HepG2 (cell line): ENCODE data around the gene MAPK6. TPM values are rescaled to one million over a fixed set of nuclear protein-coding genes. Genes with fewer than 3 reads are reported as not detected.

ENCODE experiments used
- AGO1 ChIP-seq: fragments of 200-400 bp; formaldehyde crosslinking; IDR thresholded peaks from 2 replicates; pipeline ENCODE4 v1.6.1; 2017; ENCODE audit warnings: mild to moderate bottlenecking, low read depth, low read length, moderate library complexity; ENCODE audit not compliant: poor library complexity, severe bottlenecking
- ARID2 ChIP-seq: sonication (generic); formaldehyde crosslinking; IDR thresholded peaks from 2 replicates; pipeline ENCODE4 v1.8.1; 2022; ENCODE audit warnings: mild to moderate bottlenecking, missing genetic modification reagents, borderline replicate concordance
- PRMT3 ChIP-seq: sonication (generic); formaldehyde crosslinking; IDR thresholded peaks from 2 replicates; pipeline ENCODE4 v1.8.1; 2022; ENCODE audit warnings: low read depth, mild to moderate bottlenecking, moderate library complexity, missing genetic modification reagents, borderline replicate concordance
- SMYD3 ChIP-seq: sonication (generic); formaldehyde crosslinking; IDR thresholded peaks from 2 replicates; pipeline ENCODE4 v1.8.1; 2023; ENCODE audit warnings: mild to moderate bottlenecking, missing genetic modification reagents
- YEATS4 ChIP-seq: sonication (generic); formaldehyde crosslinking; IDR thresholded peaks from 2 replicates; pipeline ENCODE4 v1.4.0; 2020; ENCODE audit warnings: missing genetic modification reagents, borderline replicate concordance
- YY1 ChIP-seq: IDR thresholded peaks from 2 replicates; pipeline ENCODE4 v1.6.1; 2011; ENCODE audit warnings: low read length, low read depth, moderate library complexity, mild to moderate bottlenecking; ENCODE audit not compliant: insufficient read depth, insufficient replicate concordance
- ZBTB37 ChIP-seq: sonication (generic); formaldehyde crosslinking; IDR thresholded peaks from 2 replicates; pipeline ENCODE4 v1.4.0; 2020; ENCODE audit warnings: mild to moderate bottlenecking, missing genetic modification reagents
- ZBTB7B ChIP-seq: sonication (generic); formaldehyde crosslinking; IDR thresholded peaks from 2 replicates; pipeline ENCODE4 v1.4.0; 2020; ENCODE audit warnings: missing genetic modification reagents
- ZFP90 ChIP-seq: sonication (generic); formaldehyde crosslinking; IDR thresholded peaks from 2 replicates; pipeline ENCODE4 v1.8.0; 2022; ENCODE audit warnings: missing genetic modification reagents, mild to moderate bottlenecking, inconsistent platforms, borderline replicate concordance
- ZNF205 ChIP-seq: IDR thresholded peaks from 2 replicates; pipeline ENCODE4 v1.6.1; 2018; ENCODE audit warnings: missing biosample characterization, missing genetic modification reagents
- ZNF225 ChIP-seq: sonication (generic); formaldehyde crosslinking; IDR thresholded peaks from 2 replicates; pipeline ENCODE4 v1.4.0; 2020; ENCODE audit warnings: mild to moderate bottlenecking, missing genetic modification reagents
- ZNF292 ChIP-seq: sonication (generic); formaldehyde crosslinking; IDR thresholded peaks from 2 replicates; pipeline ENCODE4 v1.8.1; 2022; ENCODE audit warnings: mild to moderate bottlenecking, low read depth, missing genetic modification reagents, borderline replicate concordance
- ZNF552 ChIP-seq: sonication (generic); formaldehyde crosslinking; IDR thresholded peaks from 2 replicates; pipeline ENCODE4 v1.9.0; 2022; ENCODE audit warnings: missing genetic modification reagents, mild to moderate bottlenecking, borderline replicate concordance
- ZNF7 ChIP-seq: IDR thresholded peaks from 2 replicates; pipeline ENCODE4 v1.6.1; 2016; ENCODE audit warnings: missing biosample characterization, missing genetic modification reagents
- ZNF788 ChIP-seq: sonication (generic); formaldehyde crosslinking; IDR thresholded peaks from 2 replicates; pipeline ENCODE4 v1.5.0; 2020; ENCODE audit warnings: mild to moderate bottlenecking, missing genetic modification reagents, borderline replicate concordance
- ZSCAN9 ChIP-seq: IDR thresholded peaks from 2 replicates; pipeline ENCODE4 v1.6.1; 2016; ENCODE audit warnings: borderline replicate concordance
- ZUFSP ChIP-seq: sonication (generic); formaldehyde crosslinking; IDR thresholded peaks from 2 replicates; pipeline ENCODE4 v1.9.0; 2021; ENCODE audit warnings: missing genetic modification reagents, mild to moderate bottlenecking, borderline replicate concordance
- polyA plus RNA-seq, 8 experiments: library from polyadenylated mRNA; depleted of rRNA in 3 of 8; stranded (reverse) in 7 of 8; unstranded in 1 of 8; fragments of >200 nt; fragmentation: Illumina TruSeq in 4 of 8; extraction: Trizol in 4 of 8; gene quantifications; 2 replicates each; pipeline versions ENCODE4 v1.2.1 to v1.2.3, GENCODE V29; 2011 to 2016; ENCODE audit warnings: low read depth in 4 of 8, missing spikeins in 1 of 8, mixed read lengths in 1 of 8; ENCODE audit not compliant: insufficient read depth in 1 of 8
- total RNA-seq, 5 experiments: library from RNA; depleted of rRNA; stranded (reverse); fragments of >200 nt; fragmentation: Illumina TruSeq; extraction: Trizol; gene quantifications; 2 replicates each; pipeline ENCODE4 v1.2.3, GENCODE V29; 2016; ENCODE audit warnings: low read depth in 1 of 5
- TF ChIP-seq, protein P1 (sequence below): sonication (generic); formaldehyde crosslinking; IDR thresholded peaks from 2 replicates; pipeline ENCODE4 v1.4.0; 2020; ENCODE audit warnings: missing genetic modification reagents
- TF ChIP-seq, protein P2 (sequence below): sonication (generic); formaldehyde crosslinking; IDR thresholded peaks from 2 replicates; pipeline ENCODE4 v1.4.0; 2020; ENCODE audit warnings: mild to moderate bottlenecking, missing genetic modification reagents

MAPK6 gene
- total and polyA plus RNA-seq, 2 of the 13 experiments (the other 11 are each of a cell fraction or from before 2014, with no cell fraction given) = 89.5 to 99.7 TPM

- TF ChIP-seq, protein P1, sequence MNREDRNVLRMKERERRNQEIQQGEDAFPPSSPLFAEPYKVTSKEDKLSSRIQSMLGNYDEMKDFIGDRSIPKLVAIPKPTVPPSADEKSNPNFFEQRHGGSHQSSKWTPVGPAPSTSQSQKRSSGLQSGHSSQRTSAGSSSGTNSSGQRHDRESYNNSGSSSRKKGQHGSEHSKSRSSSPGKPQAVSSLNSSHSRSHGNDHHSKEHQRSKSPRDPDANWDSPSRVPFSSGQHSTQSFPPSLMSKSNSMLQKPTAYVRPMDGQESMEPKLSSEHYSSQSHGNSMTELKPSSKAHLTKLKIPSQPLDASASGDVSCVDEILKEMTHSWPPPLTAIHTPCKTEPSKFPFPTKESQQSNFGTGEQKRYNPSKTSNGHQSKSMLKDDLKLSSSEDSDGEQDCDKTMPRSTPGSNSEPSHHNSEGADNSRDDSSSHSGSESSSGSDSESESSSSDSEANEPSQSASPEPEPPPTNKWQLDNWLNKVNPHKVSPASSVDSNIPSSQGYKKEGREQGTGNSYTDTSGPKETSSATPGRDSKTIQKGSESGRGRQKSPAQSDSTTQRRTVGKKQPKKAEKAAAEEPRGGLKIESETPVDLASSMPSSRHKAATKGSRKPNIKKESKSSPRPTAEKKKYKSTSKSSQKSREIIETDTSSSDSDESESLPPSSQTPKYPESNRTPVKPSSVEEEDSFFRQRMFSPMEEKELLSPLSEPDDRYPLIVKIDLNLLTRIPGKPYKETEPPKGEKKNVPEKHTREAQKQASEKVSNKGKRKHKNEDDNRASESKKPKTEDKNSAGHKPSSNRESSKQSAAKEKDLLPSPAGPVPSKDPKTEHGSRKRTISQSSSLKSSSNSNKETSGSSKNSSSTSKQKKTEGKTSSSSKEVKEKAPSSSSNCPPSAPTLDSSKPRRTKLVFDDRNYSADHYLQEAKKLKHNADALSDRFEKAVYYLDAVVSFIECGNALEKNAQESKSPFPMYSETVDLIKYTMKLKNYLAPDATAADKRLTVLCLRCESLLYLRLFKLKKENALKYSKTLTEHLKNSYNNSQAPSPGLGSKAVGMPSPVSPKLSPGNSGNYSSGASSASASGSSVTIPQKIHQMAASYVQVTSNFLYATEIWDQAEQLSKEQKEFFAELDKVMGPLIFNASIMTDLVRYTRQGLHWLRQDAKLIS (CRISPR knock-in tag) = peak; percentile 75; the same call in 1 of the 2 replicates
- TF ChIP-seq YEATS4 (0 out of 2 replicates have a peak, but pooled peaks have one; percentile 73), SMYD3 (CRISPR knock-in tag) (no peak), ZBTB37 (no peak), ZUFSP (CRISPR knock-in tag) (no peak), ZBTB7B (CRISPR knock-in tag) (no peak; the same call in 1 of the 2 replicates), YY1 (no peak), ZSCAN9 (CRISPR knock-in tag) (no peak), ARID2 (CRISPR knock-in tag) (0 out of 2 replicates have a peak, but pooled peaks have one; percentile 36), ZNF205 (CRISPR knock-in tag) (peak; percentile 88; the same call in 1 of the 2 replicates), ZNF788 (peak; percentile 47; the same call in 1 of the 2 replicates), ZNF552 (CRISPR knock-in tag) (no peak), ZFP90 (CRISPR knock-in tag) (no peak; the same call in 1 of the 2 replicates), PRMT3 (CRISPR knock-in tag) (peak; percentile 87; the same call in 1 of the 2 replicates), ZNF225 (CRISPR knock-in tag) (no peak), ZNF7 (CRISPR knock-in tag) (no peak), ZNF292 (CRISPR knock-in tag) (peak; percentile 40; the same call in 1 of the 2 replicates), AGO1 (no peak)
- TF ChIP-seq, protein P2, sequence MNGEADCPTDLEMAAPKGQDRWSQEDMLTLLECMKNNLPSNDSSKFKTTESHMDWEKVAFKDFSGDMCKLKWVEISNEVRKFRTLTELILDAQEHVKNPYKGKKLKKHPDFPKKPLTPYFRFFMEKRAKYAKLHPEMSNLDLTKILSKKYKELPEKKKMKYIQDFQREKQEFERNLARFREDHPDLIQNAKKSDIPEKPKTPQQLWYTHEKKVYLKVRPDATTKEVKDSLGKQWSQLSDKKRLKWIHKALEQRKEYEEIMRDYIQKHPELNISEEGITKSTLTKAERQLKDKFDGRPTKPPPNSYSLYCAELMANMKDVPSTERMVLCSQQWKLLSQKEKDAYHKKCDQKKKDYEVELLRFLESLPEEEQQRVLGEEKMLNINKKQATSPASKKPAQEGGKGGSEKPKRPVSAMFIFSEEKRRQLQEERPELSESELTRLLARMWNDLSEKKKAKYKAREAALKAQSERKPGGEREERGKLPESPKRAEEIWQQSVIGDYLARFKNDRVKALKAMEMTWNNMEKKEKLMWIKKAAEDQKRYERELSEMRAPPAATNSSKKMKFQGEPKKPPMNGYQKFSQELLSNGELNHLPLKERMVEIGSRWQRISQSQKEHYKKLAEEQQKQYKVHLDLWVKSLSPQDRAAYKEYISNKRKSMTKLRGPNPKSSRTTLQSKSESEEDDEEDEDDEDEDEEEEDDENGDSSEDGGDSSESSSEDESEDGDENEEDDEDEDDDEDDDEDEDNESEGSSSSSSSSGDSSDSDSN (CRISPR knock-in tag) = peak; percentile 89
These were observed 588 bp downstream of the MAPK6 start (continued) for GRCh38 chr15:52019394-52020220.
